ENCODE measurements around the gene TPPP3. TPM values are rescaled to one million over a fixed set of nuclear protein-coding genes. Genes with fewer than 3 reads are reported as not detected.

Gene TPPP3
- total RNA-seq, 4 donors from 2014 or later = 32.0 to 116 (median 41.3) TPM

DNA sequence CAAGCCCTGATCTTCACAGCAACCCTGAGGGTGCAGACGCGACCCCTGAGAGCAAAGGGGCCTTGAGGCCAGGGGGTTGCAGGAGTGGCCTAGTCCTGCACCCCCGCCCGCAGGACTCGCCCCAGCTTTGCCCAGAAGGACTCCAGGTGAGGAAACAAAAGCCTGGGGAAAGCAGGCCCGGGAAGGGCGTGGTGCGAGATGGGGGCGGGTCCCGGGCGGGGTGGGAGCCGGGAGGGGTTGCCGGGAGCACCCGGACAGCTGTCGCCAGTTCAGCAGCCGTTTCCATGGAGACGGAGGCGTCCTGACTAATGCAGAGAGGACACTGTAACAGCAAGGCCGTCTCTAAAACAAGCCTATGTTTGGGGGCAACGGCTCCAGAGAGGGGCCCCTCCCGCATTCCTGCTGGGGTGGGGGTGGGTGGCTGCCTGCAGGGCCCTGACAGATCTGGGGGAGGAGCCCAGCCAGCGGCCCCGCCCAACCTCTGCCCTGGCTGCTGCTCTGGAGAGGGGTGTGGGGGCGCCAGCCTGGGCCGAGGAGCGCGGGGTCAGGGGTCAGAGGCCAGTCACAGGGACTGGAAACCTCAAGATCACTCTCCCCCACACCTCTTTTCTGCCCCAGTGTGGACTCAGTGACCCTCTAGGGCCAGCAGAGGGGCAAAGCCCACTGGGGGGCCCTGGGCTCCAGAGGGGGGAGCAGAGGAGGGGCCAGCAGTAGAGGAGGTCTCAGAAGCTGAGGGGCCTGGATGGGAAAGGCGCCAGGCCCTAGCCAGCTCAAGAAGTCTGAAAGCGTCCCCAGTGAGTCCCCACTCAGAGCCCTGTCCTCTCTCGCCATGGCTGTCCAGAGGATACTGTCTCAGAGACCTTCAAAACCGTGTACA is 3.1 kb upstream of the TPPP3 start:
- no peak for DNase-seq (ENCODE audit: extremely low spot score)
- Histone ChIP-seq H3K27me3 (no peaks in the 10 kb centered on the region), H3K27ac (replicated peaks in 1 of 4) (peak overlapping the region; percentile 80 to 88 (median 81)), H3K4me1 (peaks cover 64 to 86% (median 80%) of the 10 kb centered on the region in 4 donors), H3K4me3 (peak overlapping the region; percentile 5 to 32 (median 10)), H3K9me3 (no peaks in the 10 kb centered on the region), H3K36me3 (no peaks in the 10 kb centered on the region)
- TF ChIP-seq POLR2A (IDR thresholded peaks at IDR 0.05; ENCODE audit: low read depth) = no peak
- TF ChIP-seq POLR2AphosphoS5 (IDR thresholded peaks at IDR 0.05) = peak in 1 of 2 donors; percentile 37
- TF ChIP-seq EP300 (IDR thresholded peaks at IDR 0.05) = no peak
- TF ChIP-seq, protein P1, sequence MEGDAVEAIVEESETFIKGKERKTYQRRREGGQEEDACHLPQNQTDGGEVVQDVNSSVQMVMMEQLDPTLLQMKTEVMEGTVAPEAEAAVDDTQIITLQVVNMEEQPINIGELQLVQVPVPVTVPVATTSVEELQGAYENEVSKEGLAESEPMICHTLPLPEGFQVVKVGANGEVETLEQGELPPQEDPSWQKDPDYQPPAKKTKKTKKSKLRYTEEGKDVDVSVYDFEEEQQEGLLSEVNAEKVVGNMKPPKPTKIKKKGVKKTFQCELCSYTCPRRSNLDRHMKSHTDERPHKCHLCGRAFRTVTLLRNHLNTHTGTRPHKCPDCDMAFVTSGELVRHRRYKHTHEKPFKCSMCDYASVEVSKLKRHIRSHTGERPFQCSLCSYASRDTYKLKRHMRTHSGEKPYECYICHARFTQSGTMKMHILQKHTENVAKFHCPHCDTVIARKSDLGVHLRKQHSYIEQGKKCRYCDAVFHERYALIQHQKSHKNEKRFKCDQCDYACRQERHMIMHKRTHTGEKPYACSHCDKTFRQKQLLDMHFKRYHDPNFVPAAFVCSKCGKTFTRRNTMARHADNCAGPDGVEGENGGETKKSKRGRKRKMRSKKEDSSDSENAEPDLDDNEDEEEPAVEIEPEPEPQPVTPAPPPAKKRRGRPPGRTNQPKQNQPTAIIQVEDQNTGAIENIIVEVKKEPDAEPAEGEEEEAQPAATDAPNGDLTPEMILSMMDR (IDR thresholded peaks at IDR 0.05) = no peak
- WGBS = 12% methylated on average over 19 of the region's 31 CpGs
- intact Hi-C loops (cut with DNase I) = no loop called here

DNA sequence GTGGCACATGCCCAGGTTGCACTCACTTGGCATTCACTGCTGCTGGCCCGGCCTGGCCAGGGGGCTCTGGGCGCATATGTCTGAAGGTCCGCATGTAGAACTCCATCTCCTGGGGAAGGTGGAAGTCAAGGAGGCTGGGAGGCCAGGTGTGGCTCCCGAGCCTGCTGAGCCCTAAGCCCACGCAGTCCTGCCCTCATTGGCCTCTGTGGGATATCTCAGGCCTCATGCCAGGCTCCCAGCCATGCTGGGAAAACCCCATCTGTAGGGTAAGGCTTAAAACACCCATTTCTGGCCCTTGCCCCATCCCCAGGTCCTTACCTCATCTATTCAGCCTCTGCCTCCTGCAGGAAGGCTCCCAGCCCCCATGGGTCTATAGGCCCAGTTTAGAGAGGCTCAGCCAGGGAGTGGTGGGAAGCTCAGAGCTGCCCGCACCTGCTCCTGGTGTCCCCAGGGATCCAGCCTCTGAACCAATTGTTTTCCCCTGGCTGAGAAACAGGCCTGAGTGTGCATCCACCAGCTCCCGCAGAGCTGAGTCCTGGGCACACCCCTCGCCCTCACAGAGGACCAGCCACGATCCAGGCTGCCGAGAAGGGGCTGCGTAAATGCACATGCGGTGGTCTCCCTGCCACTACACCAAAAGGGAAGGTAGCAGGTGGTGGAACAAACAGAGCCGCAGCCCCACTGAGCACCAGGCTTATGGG is 2.3 kb upstream of the TPPP3 start:
- peaks cover 0 to 1% (median 0%) of the 10 kb centered on the region in 4 donors for H3K36me3 ChIP-seq
- H3K27me3 ChIP-seq = no peaks in the 10 kb centered on the region
- H3K27ac ChIP-seq (replicated peaks in 1 of 4) = peak overlapping the region; percentile 80 to 88 (median 81)
- no peaks in the 10 kb centered on the region for H3K9me3 ChIP-seq
- TF ChIP-seq, protein P1 (IDR thresholded peaks at IDR 0.05) = no peak
- TF ChIP-seq EP300 (IDR thresholded peaks at IDR 0.05) (no peak), POLR2A (IDR thresholded peaks at IDR 0.05; ENCODE audit: low read depth) (no peak), POLR2AphosphoS5 (IDR thresholded peaks at IDR 0.05) (no peak)
- peak overlapping the region in 3 of 4 donors; percentile 9 to 32 (median 11) for H3K4me3 ChIP-seq
- 64% methylated on average over 8 of the region's 13 CpGs for WGBS
- intact Hi-C loops (cut with DNase I) = no loop called here
- DNase-seq (ENCODE audit: extremely low spot score) = no peak
- H3K4me1 ChIP-seq = peaks cover 67 to 94% (median 88%) of the 10 kb centered on the region in 4 donors

GRCh38 chr16:67395105-67395457 is 1.8 kb upstream of the TPPP3 start:
- WGBS = 86% methylated on average over 5 of the region's 10 CpGs
- Histone ChIP-seq H3K27me3 (no peaks in the 10 kb centered on the region), H3K27ac (replicated peaks in 1 of 4) (peak overlapping the region; percentile 80 to 88 (median 81)), H3K4me3 (no peak overlapping the region), H3K36me3 (peaks cover 0 to 7% (median 0%) of the 10 kb centered on the region in 4 donors), H3K4me1 (peaks cover 70 to 99% (median 93%) of the 10 kb centered on the region in 4 donors), H3K9me3 (no peaks in the 10 kb centered on the region)
- no peak for DNase-seq (ENCODE audit: extremely low spot score)
- no peak for TF ChIP-seq POLR2A (IDR thresholded peaks at IDR 0.05; ENCODE audit: low read depth)
- no peak for TF ChIP-seq EP300 (IDR thresholded peaks at IDR 0.05)
- TF ChIP-seq, protein P1 (IDR thresholded peaks at IDR 0.05) = no peak
- no peak for TF ChIP-seq POLR2AphosphoS5 (IDR thresholded peaks at IDR 0.05)
- intact Hi-C loops (cut with DNase I) = no loop called here

DNA sequence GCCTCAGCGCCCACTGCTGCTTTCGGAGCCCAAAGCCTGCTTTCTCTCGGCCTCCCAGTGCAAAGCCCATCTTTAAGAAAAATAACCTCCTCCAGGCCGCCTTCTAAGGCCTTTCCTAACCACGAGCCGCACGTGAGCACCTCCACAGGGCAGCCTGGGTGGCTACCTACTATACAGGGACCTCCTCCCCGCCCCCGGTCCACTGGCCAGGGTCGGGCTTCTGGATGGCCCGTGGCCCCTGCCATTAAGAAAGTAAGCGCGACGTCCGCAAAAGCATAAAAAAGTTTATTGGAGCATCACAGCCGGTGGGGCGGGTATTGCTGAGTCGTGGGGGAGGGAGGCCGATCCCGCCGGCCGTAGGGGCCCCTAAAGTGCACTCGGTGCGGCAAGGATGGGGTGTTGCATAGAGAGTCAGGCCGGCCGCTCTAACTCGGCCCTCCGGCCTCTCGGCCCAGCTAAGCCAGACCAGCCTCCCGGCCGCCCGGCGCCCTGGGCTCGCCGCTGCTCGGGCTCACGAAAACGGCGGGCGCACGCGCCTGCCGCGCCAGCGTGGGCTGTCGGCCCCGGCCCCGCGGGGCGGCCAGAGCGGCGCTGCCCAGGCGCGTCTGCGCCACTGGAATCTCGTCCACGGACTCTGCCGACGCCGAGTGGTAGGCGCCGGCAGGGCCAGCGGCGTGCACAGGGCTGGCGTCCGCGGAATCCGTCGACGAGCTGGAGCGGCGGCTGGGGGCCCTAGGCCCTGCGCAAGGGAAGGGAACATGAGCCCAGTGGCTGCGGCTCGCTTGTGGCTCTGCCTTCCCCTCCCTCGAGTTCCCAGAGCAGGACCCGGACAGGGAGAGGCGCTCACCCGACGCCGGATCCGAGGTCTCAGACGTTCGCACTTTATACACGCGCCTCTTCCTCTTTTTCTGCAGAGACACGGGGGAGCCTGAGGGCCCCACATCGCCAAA is 1.1 kb upstream of the TPPP3 start:
- Histone ChIP-seq H3K4me3 (peak overlapping the region; percentile 62 to 74 (median 64)), H3K27me3 (no peaks in the 10 kb centered on the region), H3K4me1 (peaks cover 69 to 99% (median 94%) of the 10 kb centered on the region in 4 donors), H3K27ac (replicated peaks in 1 of 4) (peak overlapping the region; percentile 80 to 88 (median 81)), H3K36me3 (peaks cover 0 to 13% (median 0%) of the 10 kb centered on the region in 4 donors), H3K9me3 (no peaks in the 10 kb centered on the region)
- no peak for DNase-seq (ENCODE audit: extremely low spot score)
- TF ChIP-seq POLR2A (IDR thresholded peaks at IDR 0.05; ENCODE audit: low read depth) (no peak), EP300 (IDR thresholded peaks at IDR 0.05) (no peak)
- TF ChIP-seq, protein P1 (IDR thresholded peaks at IDR 0.05) = no peak
- 64% methylated on average over 81 of the region's 88 CpGs for WGBS
- intact Hi-C loops (cut with DNase I) = no loop called here

All from esophagus muscularis mucosa (tissue), 4 donors.